Measurements from ENCODE around the gene SYCP2L. TPM values are rescaled to one million over a fixed set of nuclear protein-coding genes. Genes with fewer than 3 reads are reported as not detected.

The SYCP2L gene
- total RNA-seq, 4 donors from 2014 or later, result 0.07 to 0.82 (median 0.29) TPM; not detected in 1

GRCh38 chr6:10957414-10957886 is 70.6 kb downstream of the SYCP2L start:
- Histone ChIP-seq H3K4me3 (no peak overlapping the region), H3K4me1 (no peaks in the 10 kb centered on the region), H3K9me3 (no peaks in the 10 kb centered on the region), H3K27me3 (no peaks in the 10 kb centered on the region), H3K27ac (no peak overlapping the region), H3K36me3 (no peaks in the 10 kb centered on the region)
- ATAC-seq (no peak), DNase-seq (no peak)
- in situ Hi-C loops (cut with MboI; ENCODE audit: low sequenced_read_pairs in 4 of 4), result no loop called here
- TF ChIP-seq POLR2A (IDR thresholded peaks at IDR 0.05) (no peak), CTCF (IDR thresholded peaks at IDR 0.05 in 4 of 5, conservative IDR thresholded peaks at IDR 0.05 in 1 of 5) (no peak)
- intact Hi-C loops (cut with DNase I; ENCODE audit: low total_unique reads), result no loop called here

GRCh38 chr6:10960171-10960570 is 73.3 kb downstream of the SYCP2L start:
- Histone ChIP-seq H3K27me3 (no peaks in the 10 kb centered on the region), H3K4me3 (no peak overlapping the region), H3K4me1 (no peaks in the 10 kb centered on the region), H3K27ac (no peak overlapping the region), H3K36me3 (no peaks in the 10 kb centered on the region), H3K9me3 (no peaks in the 10 kb centered on the region)
- intact Hi-C loops (cut with DNase I; ENCODE audit: low total_unique reads), result no loop called here
- TF ChIP-seq POLR2A (IDR thresholded peaks at IDR 0.05) (no peak), CTCF (IDR thresholded peaks at IDR 0.05 in 4 of 5, conservative IDR thresholded peaks at IDR 0.05 in 1 of 5) (no peak)
- ATAC-seq, result no peak
- in situ Hi-C loops (cut with MboI; ENCODE audit: low sequenced_read_pairs in 4 of 4), result no loop called here
- DNase-seq, result no peak

- in situ Hi-C loops (cut with MboI; ENCODE audit: low sequenced_read_pairs in 4 of 4) (no loop called here), intact Hi-C loops (cut with DNase I; ENCODE audit: low total_unique reads) (no loop called here)
- no peaks in the 10 kb centered on the region for H3K36me3 ChIP-seq
- no peaks in the 10 kb centered on the region for H3K4me1 ChIP-seq
- H3K9me3 ChIP-seq, result no peaks in the 10 kb centered on the region
- H3K27ac ChIP-seq, result no peak overlapping the region
- no peaks in the 10 kb centered on the region for H3K27me3 ChIP-seq
- no peak for ATAC-seq
- H3K4me3 ChIP-seq, result no peak overlapping the region
- TF ChIP-seq CTCF (IDR thresholded peaks at IDR 0.05 in 4 of 5, conservative IDR thresholded peaks at IDR 0.05 in 1 of 5) (no peak), POLR2A (IDR thresholded peaks at IDR 0.05) (no peak)
- no peak for DNase-seq
These were observed 75.0 kb downstream of the SYCP2L start for GRCh38 chr6:10961837-10962236.

- ATAC-seq, result no peak
- H3K4me1 ChIP-seq, result no peaks in the 10 kb centered on the region
- in situ Hi-C loops (cut with MboI; ENCODE audit: low sequenced_read_pairs in 4 of 4), result no loop called here
These were observed 75.8 kb downstream of the SYCP2L start for GRCh38 chr6:10962673-10963072.

More at GRCh38 chr6:10962673-10963072, 75.8 kb downstream of the SYCP2L start:
- intact Hi-C loops (cut with DNase I; ENCODE audit: low total_unique reads), result no loop called here
- Histone ChIP-seq H3K27ac (no peak overlapping the region), H3K36me3 (no peaks in the 10 kb centered on the region), H3K27me3 (no peaks in the 10 kb centered on the region), H3K4me3 (no peak overlapping the region), H3K9me3 (no peaks in the 10 kb centered on the region)
- no peak for DNase-seq
- TF ChIP-seq CTCF (IDR thresholded peaks at IDR 0.05 in 4 of 5, conservative IDR thresholded peaks at IDR 0.05 in 1 of 5), result no peak
- TF ChIP-seq POLR2A (IDR thresholded peaks at IDR 0.05), result no peak
